GM12878 (cell line): ENCODE data around the gene PODXL2. TPM values are rescaled to one million over a fixed set of nuclear protein-coding genes. Genes with fewer than 3 reads are reported as not detected.

Source experiments
- ATAC-seq: fragments of 200-7000 bp; cut with Tn5 transposase; 3 replicates; pipeline ENCODE4 v1.9.1; 2020; ENCODE audit warnings: mild to moderate bottlenecking, moderate library complexity
- BruUV-seq: library from RNA; stranded (reverse); fragments of 400-500 nt; replicated peaks from 2 replicates; lab custom pipeline; 2021; lab: Mats Ljungman, UMichigan
- CTCF ChIA-PET: fragments of 300-600 bp; sonication (Branson Sonifier 250); formaldehyde crosslinking; extraction: SDS; loops from one replicate; lab custom pipeline; 2021; ENCODE audit warnings: inconsistent platforms; lab: Yijun Ruan, JAX
- POLR2A ChIA-PET: fragments of 350-600 bp; formaldehyde crosslinking; extraction: SDS; loops from one replicate; lab custom pipeline; 2021; ENCODE audit warnings: inconsistent platforms; lab: Charles Lee
- RAD21 ChIA-PET: fragments of 300-600 bp; sonication (Branson Sonifier 250); formaldehyde crosslinking; loops from one replicate; lab custom pipeline; 2023; ENCODE audit warnings: antibody characterized with exemption; ENCODE audit not compliant: unreplicated experiment; lab: Charles Lee
- SMC1A ChIA-PET: fragments of 300-600 bp; sonication (Branson Sonifier 250); formaldehyde crosslinking; loops from one replicate; lab custom pipeline; 2023; ENCODE audit not compliant: unreplicated experiment, uncharacterized antibody; lab: Charles Lee
- DNase-seq: peaks from one replicate; pipeline ENCODE4 v3.0.0-alpha.2; 2011; ENCODE audit warnings: low read depth, low spot score
- FAIRE-seq: peaks from 3 replicates; lab custom pipeline; 2011; peaks lifted over from hg19 to GRCh38; lab: Jason Lieb, UNC
- H2AFZ ChIP-seq: 2 replicates; pipeline ENCODE4 v1.6.0; 2011; ENCODE audit warnings: low read depth, low read length, control low read depth; ENCODE audit not compliant: control insufficient read depth
- H3K27ac ChIP-seq: 2 replicates; pipeline ENCODE4 v1.5.1; 2011; ENCODE audit warnings: control low read depth; ENCODE audit not compliant: control insufficient read depth, insufficient read depth
- H3K27me3 ChIP-seq, 2 experiments: replicated peaks in 1 of 2; 2 replicates each; pipeline versions ENCODE4 v1.6.0 to v1.6.1; 2011; ENCODE audit warnings: low read length in 1 of 2; ENCODE audit not compliant: control insufficient read depth in 2 of 2, insufficient read depth in 2 of 2
- H3K36me3 ChIP-seq, 2 experiments: 2 replicates each; pipeline ENCODE4 v1.5.1; 2011; ENCODE audit warnings: low read length in 1 of 2; ENCODE audit not compliant: control insufficient read depth in 2 of 2, insufficient read depth in 2 of 2
- H3K4me1 ChIP-seq: 2 replicates; pipeline ENCODE4 v1.6.1; 2011; ENCODE audit warnings: mild to moderate bottlenecking, low read length, moderate library complexity, mixed read lengths; ENCODE audit not compliant: control insufficient read depth, insufficient read depth
- H3K4me2 ChIP-seq: 2 replicates; pipeline ENCODE4 v1.6.0; 2011; ENCODE audit warnings: control low read depth; ENCODE audit not compliant: control insufficient read depth, insufficient read depth
- H3K4me3 ChIP-seq: fragments of 200-600 bp; sonication (generic); 2 replicates; pipeline ENCODE4 v1.5.1; 2016
- H3K79me2 ChIP-seq: 2 replicates; pipeline ENCODE4 v1.6.0; 2011; ENCODE audit warnings: low read length; ENCODE audit not compliant: control insufficient read depth, insufficient read depth
- H3K9ac ChIP-seq: 2 replicates; pipeline ENCODE4 v1.8.0; 2011; ENCODE audit warnings: low read length, control low read depth, mixed read lengths; ENCODE audit not compliant: control insufficient read depth, insufficient read depth
- H3K9me3 ChIP-seq: replicated peaks from 3 replicates; pipeline ENCODE4 v1.5.1; 2011; ENCODE audit warnings: mild to moderate bottlenecking, low read length; ENCODE audit not compliant: control insufficient read depth, insufficient read depth
- H4K20me1 ChIP-seq: 2 replicates; pipeline ENCODE4 v1.6.0; 2011; ENCODE audit not compliant: control insufficient read depth, insufficient read depth
- CTCF ChIP-seq, 3 experiments: IDR thresholded peaks in 2 of 3; conservative IDR thresholded peaks in 1 of 3; 2 replicates each; pipeline ENCODE4 v1.5.1; 2011; ENCODE audit warnings: low read depth in 3 of 3, low read length in 3 of 3, mild to moderate bottlenecking in 3 of 3, control low read depth in 2 of 3, moderate library complexity in 2 of 3, inconsistent platforms in 1 of 3, mixed read lengths in 1 of 3; ENCODE audit not compliant: control insufficient read depth in 2 of 3, insufficient read depth in 1 of 3; ENCODE audit errors: extremely low read depth in 1 of 3
- FOXM1 ChIP-seq: IDR thresholded peaks from 2 replicates; pipeline ENCODE4 v1.6.1; 2012; ENCODE audit warnings: low read depth, mild to moderate bottlenecking, inconsistent platforms, low read length, moderate library complexity
- HDGF ChIP-seq: fragments of 450-650 bp; IDR thresholded peaks from 2 replicates; pipeline ENCODE4 v1.6.1; 2016; ENCODE audit warnings: antibody characterized with exemption
- IKZF1 ChIP-seq: fragments of 450-650 bp; conservative IDR thresholded peaks from 2 replicates; pipeline ENCODE4 v1.6.1; 2017; ENCODE audit warnings: antibody characterized with exemption, mild to moderate bottlenecking
- LARP7 ChIP-seq: fragments of 450-650 bp; IDR thresholded peaks from 2 replicates; pipeline ENCODE4 v1.6.1; 2017; ENCODE audit warnings: mild to moderate bottlenecking
- NBN ChIP-seq: fragments of 450-650 bp; IDR thresholded peaks from 2 replicates; pipeline ENCODE4 v1.6.1; 2016
- PAX8 ChIP-seq: fragments of 450-650 bp; IDR thresholded peaks from 2 replicates; pipeline ENCODE4 v1.6.1; 2017; ENCODE audit warnings: mild to moderate bottlenecking, moderate library complexity
- WGBS: methylation state at CpG from one replicate; pipeline ENCODE4 v1.1.6; 2016; ENCODE audit warnings: low lambda C conversion rate; ENCODE audit not compliant: insufficient replicate concordance, insufficient coverage; ENCODE audit errors: missing lambda C conversion rate; 5-methylcytosine and 5-hydroxymethylcytosine counted together
- in situ Hi-C: fragments of 300-500 bp; cut with MboI; formaldehyde crosslinking; loops from 9 replicates; pipeline ENCODE4 v1.14.3; 2018; ENCODE audit warnings: mixed read lengths
- intact Hi-C: fragments of 100-400 bp; cut with micrococcal nuclease; formaldehyde crosslinking; loops from one replicate; pipeline ENCODE4 v1.14.2; 2022; ENCODE audit not compliant: unreplicated experiment
- polyA plus RNA-seq, 11 experiments: library from polyadenylated mRNA; depleted of rRNA in 4 of 11; unstranded in 6 of 11; stranded (reverse) in 5 of 11; fragments of >200 nt; fragmentation: Nextera tagmentation in 4 of 11; fragmentation: Illumina TruSeq in 1 of 11; extraction: Ambion mirVana in 4 of 11; extraction: Trizol in 1 of 11; gene quantifications; 1 replicate in 1 of 11; 2 replicates in 10 of 11; pipeline versions ENCODE4 v1.2.1 to v1.2.3, GENCODE V29; 2011 to 2016; ENCODE audit warnings: inconsistent platforms in 2 of 11, missing spikeins in 2 of 11, low read depth in 1 of 11
- total RNA-seq, 4 experiments: library from RNA; depleted of rRNA in 3 of 4; stranded (reverse); fragments of >200 nt in 3 of 4; fragmentation: Illumina TruSeq in 1 of 4; extraction: Trizol in 1 of 4; gene quantifications; 2 replicates each; pipeline versions ENCODE4 v1.2.1 to v1.2.3, GENCODE V29; 2013 to 2021

PODXL2 gene
- total and polyA plus RNA-seq, 10 of the 15 experiments (the other 5 are each of a cell fraction or from before 2014, with no cell fraction given), result 0.03 to 24.4 (median 13.6) TPM; not detected in 2

GRCh38 chr3:127589600-127590281 is 39.2 kb upstream of the PODXL2 start:
- peaks cover 22% of the 10 kb centered on the region for H3K4me1 ChIP-seq
- ChIA-PET POLR2A (interaction anchor here (0.7 to 3.6 kb wide), 3 partner anchors 9 to 1372 kb away, joined by 3 to 39 read pairs (median 3); partner anchors contain the start of gene MCM2), RAD21 (interaction anchor here (1.6 to 2.5 kb wide), 2 partner anchors 9 to 15 kb away, joined by 8 to 11 read pairs; partner anchors contain the start of gene MCM2), CTCF (interaction anchor here (0.6 to 5.3 kb wide), 6 partner anchors 8 to 378 kb away, joined by 3 to 43 read pairs (median 4); no protein-coding TSS in a partner anchor), SMC1A (interaction anchor here (0.9 to 2.5 kb wide), 2 partner anchors 9 to 14 kb away, joined by 3 to 9 read pairs; no protein-coding TSS in a partner anchor)
- no peaks in the 10 kb centered on the region; the same call in 1 of the 2 replicates for H4K20me1 ChIP-seq
- intact Hi-C loops (loop anchor here (5.0 kb wide), 2 partner anchors 233 to 463 kb away; partner anchors contain the start of genes MGLL and SEC61A1), in situ Hi-C loops (no loop called here)
- DNase-seq (no peak), FAIRE-seq (no peak), ATAC-seq (peak; percentile 7)
- H3K79me2 ChIP-seq, result peaks cover 52% of the 10 kb centered on the region
- no TSS peak for BruUV-seq
- H3K9ac ChIP-seq, result peak overlapping the region; percentile 81
- H3K4me3 ChIP-seq, result peak overlapping the region; percentile 99
- H3K9me3 ChIP-seq, result no peaks in the 10 kb centered on the region
- peak overlapping the region; percentile 94 for H3K27ac ChIP-seq
- TF ChIP-seq NBN (0 out of 2 replicates have a peak, but pooled peaks have one; percentile 6), FOXM1 (0 out of 2 replicates have a peak, but pooled peaks have one; percentile 2), PAX8 (no peak), CTCF (IDR thresholded peaks at IDR 0.05 in 2 of 3, conservative IDR thresholded peaks at IDR 0.05 in 1 of 3; ENCODE audit: control insufficient read depth in 2 of 3, extremely low read depth in 1 of 3, insufficient read depth in 1 of 3, low read depth in 3 of 3, low read length in 3 of 3) (no peak), HDGF (0 out of 2 replicates have a peak, but pooled peaks have one; percentile 45), LARP7 (0 out of 2 replicates have a peak, but pooled peaks have one; percentile 9), IKZF1 (0 out of 2 replicates have a peak, but pooled peaks have one; percentile 29)
- no peaks in the 10 kb centered on the region; a peak in 1 of 4 replicates for H3K36me3 ChIP-seq
- H3K4me2 ChIP-seq, result peak overlapping the region; percentile 97
- WGBS, result 2% methylated on average over 55 of the region's 56 CpGs
- no peaks in the 10 kb centered on the region for H3K27me3 ChIP-seq
- peak overlapping the region; percentile 71 for H2AFZ ChIP-seq
